Measurements from ENCODE around the gene PTPRN2.
"Not testable (repeated sequence)": the region's sequence is repeated elsewhere in the genome, so short reads cannot be mapped to it uniquely, and the experiment has no call there.

PTPRN2 gene

GRCh38 chr7:158472596-158472995 is 115.0 kb downstream of the PTPRN2 start:
- no peak overlapping the region for H3K4me3 ChIP-seq (ENCODE audit: low read depth, low read length)

- H3K4me3 ChIP-seq (ENCODE audit: low read depth, low read length), result no peak overlapping the region
These were observed 115.9 kb downstream of the PTPRN2 start for GRCh38 chr7:158471716-158472115.

GRCh38 chr7:158470336-158470735 is 117.3 kb downstream of the PTPRN2 start:
- H3K4me3 ChIP-seq (ENCODE audit: low read depth, low read length), result no peak overlapping the region

GRCh38 chr7:158469396-158470051 is 118.1 kb downstream of the PTPRN2 start:
- no peak overlapping the region for H3K4me3 ChIP-seq (ENCODE audit: low read depth, low read length)

- no peak overlapping the region for H3K4me3 ChIP-seq (ENCODE audit: low read depth, low read length)
These were observed 118.8 kb downstream of the PTPRN2 start for GRCh38 chr7:158468700-158469296.

- H3K4me3 ChIP-seq (ENCODE audit: low read depth, low read length), result no peak overlapping the region
These were observed 119.4 kb downstream of the PTPRN2 start for GRCh38 chr7:158468181-158468580.

- H3K4me3 ChIP-seq (ENCODE audit: low read depth, low read length), result no peak overlapping the region
These were observed 120.1 kb downstream of the PTPRN2 start for GRCh38 chr7:158467562-158467961.

GRCh38 chr7:158463317-158463716 is 124.3 kb downstream of the PTPRN2 start:
- H3K4me3 ChIP-seq (ENCODE audit: low read depth, low read length), result no peak overlapping the region

GRCh38 chr7:158461824-158462223 is 125.8 kb downstream of the PTPRN2 start:
- no peak overlapping the region for H3K4me3 ChIP-seq (ENCODE audit: low read depth, low read length)

- no peak overlapping the region for H3K4me3 ChIP-seq (ENCODE audit: low read depth, low read length)
These were observed 127.0 kb downstream of the PTPRN2 start for GRCh38 chr7:158460665-158461064.

GRCh38 chr7:158458716-158459282 is 128.8 kb downstream of the PTPRN2 start:
- H3K4me3 ChIP-seq (ENCODE audit: low read depth, low read length), result no peak overlapping the region

- H3K4me3 ChIP-seq (ENCODE audit: low read depth, low read length), result no peak overlapping the region
These were observed 129.5 kb downstream of the PTPRN2 start for GRCh38 chr7:158458096-158458495.

- H3K4me3 ChIP-seq (ENCODE audit: low read depth, low read length), result not testable (repeated sequence)
These were observed 130.0 kb downstream of the PTPRN2 start for GRCh38 chr7:158457586-158457985.

GRCh38 chr7:158454631-158455030 is 133.0 kb downstream of the PTPRN2 start:
- no peak overlapping the region for H3K4me3 ChIP-seq (ENCODE audit: low read depth, low read length)

GRCh38 chr7:158453663-158454062 is 134.0 kb downstream of the PTPRN2 start:
- no peak overlapping the region for H3K4me3 ChIP-seq (ENCODE audit: low read depth, low read length)

GRCh38 chr7:158452331-158452730 is 135.3 kb downstream of the PTPRN2 start:
- H3K4me3 ChIP-seq (ENCODE audit: low read depth, low read length), result no peak overlapping the region

GRCh38 chr7:158450476-158451124 is 137.0 kb downstream of the PTPRN2 start:
- H3K4me3 ChIP-seq (ENCODE audit: low read depth, low read length), result no peak overlapping the region

- H3K4me3 ChIP-seq (ENCODE audit: low read depth, low read length), result no peak overlapping the region
These were observed 137.7 kb downstream of the PTPRN2 start for GRCh38 chr7:158449942-158450341.

- H3K4me3 ChIP-seq (ENCODE audit: low read depth, low read length), result no peak overlapping the region
These were observed 138.4 kb downstream of the PTPRN2 start for GRCh38 chr7:158449266-158449665.

- no peak overlapping the region for H3K4me3 ChIP-seq (ENCODE audit: low read depth, low read length)
These were observed 139.1 kb downstream of the PTPRN2 start for GRCh38 chr7:158448430-158449100.

GRCh38 chr7:158447506-158448171 is 140.0 kb downstream of the PTPRN2 start:
- H3K4me3 ChIP-seq (ENCODE audit: low read depth, low read length), result no peak overlapping the region

All from iPS-11a (cell line).